GM23338 (cell line): ENCODE results near the gene HMGB4.

ENCODE experiments used
- ETS1 ChIP-seq: IDR thresholded peaks from 2 replicates; pipeline ENCODE4 v1.6.1; 2016; ENCODE audit warnings: antibody characterized with exemption
- EZH2phosphoT487 ChIP-seq: fragments of 200-600 bp; sonication (generic); IDR thresholded peaks from one replicate; pipeline ENCODE4 v1.8.1; 2018; ENCODE audit warnings: antibody characterized with exemption; ENCODE audit not compliant: unreplicated experiment
- TF ChIP-seq, protein P1 (sequence below), 2 experiments: fragments of 200-600 bp in 1 of 2; sonication (generic) in 1 of 2; conservative IDR thresholded peaks; 2 replicates each; pipeline versions ENCODE4 v1.5.1 to v1.6.1; 2016 to 2017; ENCODE audit warnings: antibody characterized with exemption in 2 of 2, low read depth in 2 of 2, mild to moderate bottlenecking in 2 of 2, moderate library complexity in 1 of 2

GRCh38 chr1:33905241-33905640 is 41.4 kb downstream of the HMGB4 start:
- TF ChIP-seq, protein P1, sequence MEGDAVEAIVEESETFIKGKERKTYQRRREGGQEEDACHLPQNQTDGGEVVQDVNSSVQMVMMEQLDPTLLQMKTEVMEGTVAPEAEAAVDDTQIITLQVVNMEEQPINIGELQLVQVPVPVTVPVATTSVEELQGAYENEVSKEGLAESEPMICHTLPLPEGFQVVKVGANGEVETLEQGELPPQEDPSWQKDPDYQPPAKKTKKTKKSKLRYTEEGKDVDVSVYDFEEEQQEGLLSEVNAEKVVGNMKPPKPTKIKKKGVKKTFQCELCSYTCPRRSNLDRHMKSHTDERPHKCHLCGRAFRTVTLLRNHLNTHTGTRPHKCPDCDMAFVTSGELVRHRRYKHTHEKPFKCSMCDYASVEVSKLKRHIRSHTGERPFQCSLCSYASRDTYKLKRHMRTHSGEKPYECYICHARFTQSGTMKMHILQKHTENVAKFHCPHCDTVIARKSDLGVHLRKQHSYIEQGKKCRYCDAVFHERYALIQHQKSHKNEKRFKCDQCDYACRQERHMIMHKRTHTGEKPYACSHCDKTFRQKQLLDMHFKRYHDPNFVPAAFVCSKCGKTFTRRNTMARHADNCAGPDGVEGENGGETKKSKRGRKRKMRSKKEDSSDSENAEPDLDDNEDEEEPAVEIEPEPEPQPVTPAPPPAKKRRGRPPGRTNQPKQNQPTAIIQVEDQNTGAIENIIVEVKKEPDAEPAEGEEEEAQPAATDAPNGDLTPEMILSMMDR (conservative IDR thresholded peaks at IDR 0.05; ENCODE audit: low read depth in 2 of 2): no peak
- TF ChIP-seq EZH2phosphoT487 (no peak), ETS1 (no peak)
